ENCODE measurements around the gene RPS27.

Gene RPS27

GRCh38 chr1:153963030-153963849 is 27.3 kb upstream of the RPS27 start, which contains the start of gene SLC39A1:
Gene SLC39A1, minus strand, starts transcription at chr1:153963537. Its CDS starts 822 bp downstream, at chr1:153962715.
- DNase-seq (ENCODE audit: low read depth, low spot score): peak; percentile 86

GRCh38 chr1:153963850-153964331 is 26.7 kb upstream of the RPS27 start:
- H3K4me3 ChIP-seq: peak overlapping the region; percentile 93
- peak overlapping the region; percentile 69 for H3K9ac ChIP-seq (ENCODE audit: insufficient read length)
- H3K36me3 ChIP-seq (ENCODE audit: insufficient read depth, low read length): peaks cover 15% of the 10 kb centered on the region; the same call in 1 of the 2 replicates
- peak overlapping the region; percentile 27 for H3K27ac ChIP-seq
- DNase-seq (ENCODE audit: low read depth, low spot score): no peak
- TF ChIP-seq FOXP2 (optimal IDR thresholded peaks at IDR 0.05; ENCODE audit: control extremely low read depth, extremely low read length, insufficient read depth): no peak
- peak; percentile 4; the same call in 1 of the 2 replicates for TF ChIP-seq POLR2AphosphoS5 (IDR thresholded peaks at IDR 0.05; ENCODE audit: borderline replicate concordance, low read depth, low read length)
- no peaks in the 10 kb centered on the region for H3K9me3 ChIP-seq (ENCODE audit: low read depth, low read length)

More at GRCh38 chr1:153963030-153963849, 27.3 kb upstream of the RPS27 start, which contains the start of gene SLC39A1:
- Histone ChIP-seq H3K9me3 (ENCODE audit: low read depth, low read length) (no peaks in the 10 kb centered on the region), H3K27ac (peak within 1 kb of the TSS; percentile 27), H3K4me3 (peak within 1 kb of the TSS; percentile 93), H3K36me3 (ENCODE audit: insufficient read depth, low read length) (peaks cover 15% of the 10 kb centered on the region; the same call in 1 of the 2 replicates), H3K9ac (ENCODE audit: insufficient read length) (peak within 1 kb of the TSS; percentile 93)
- TF ChIP-seq FOXP2 (optimal IDR thresholded peaks at IDR 0.05; ENCODE audit: control extremely low read depth, extremely low read length, insufficient read depth): no peak
- TF ChIP-seq EZH2 (IDR thresholded peaks at IDR 0.05): no peak
- peak; percentile 61; the same call in 1 of the 2 replicates for TF ChIP-seq POLR2AphosphoS5 (IDR thresholded peaks at IDR 0.05; ENCODE audit: borderline replicate concordance, low read depth, low read length)

GRCh38 chr1:153967107-153967999 is 23.2 kb upstream of the RPS27 start, which contains the start of gene CREB3L4:
Gene CREB3L4, plus strand, starts transcription at chr1:153967902. Its CDS starts 624 bp downstream, at chr1:153968526.
- Histone ChIP-seq H3K4me3 (peak within 1 kb of the TSS; percentile 92), H3K36me3 (ENCODE audit: insufficient read depth, low read length) (no peaks in the 10 kb centered on the region), H3K9ac (ENCODE audit: insufficient read length) (peak within 1 kb of the TSS; percentile 91), H3K27ac (peak within 1 kb of the TSS; percentile 91), H3K9me3 (ENCODE audit: low read depth, low read length) (no peaks in the 10 kb centered on the region)
- TF ChIP-seq POLR2AphosphoS5 (IDR thresholded peaks at IDR 0.05; ENCODE audit: borderline replicate concordance, low read depth, low read length): peak; percentile 85
- peak; percentile 71 for TF ChIP-seq FOXP2 (optimal IDR thresholded peaks at IDR 0.05; ENCODE audit: control extremely low read depth, extremely low read length, insufficient read depth)
- TF ChIP-seq EZH2 (IDR thresholded peaks at IDR 0.05): no peak
- peak; percentile 95 for DNase-seq (ENCODE audit: low read depth, low spot score)

GRCh38 chr1:153968000-153968363 is 22.6 kb upstream of the RPS27 start:
- Histone ChIP-seq H3K9ac (ENCODE audit: insufficient read length) (peak overlapping the region; percentile 65), H3K27ac (peak overlapping the region; percentile 85), H3K36me3 (ENCODE audit: insufficient read depth, low read length) (no peaks in the 10 kb centered on the region), H3K9me3 (ENCODE audit: low read depth, low read length) (no peaks in the 10 kb centered on the region), H3K4me3 (peak overlapping the region; percentile 92)
- TF ChIP-seq POLR2AphosphoS5 (IDR thresholded peaks at IDR 0.05; ENCODE audit: borderline replicate concordance, low read depth, low read length) (no peak), FOXP2 (optimal IDR thresholded peaks at IDR 0.05; ENCODE audit: control extremely low read depth, extremely low read length, insufficient read depth) (no peak), EZH2 (IDR thresholded peaks at IDR 0.05) (no peak)
- DNase-seq (ENCODE audit: low read depth, low spot score): no peak

GRCh38 chr1:153968408-153968807 is 22.2 kb upstream of the RPS27 start:
- no peak for TF ChIP-seq FOXP2 (optimal IDR thresholded peaks at IDR 0.05; ENCODE audit: control extremely low read depth, extremely low read length, insufficient read depth)
- TF ChIP-seq EZH2 (IDR thresholded peaks at IDR 0.05): no peak
- no peaks in the 10 kb centered on the region for H3K9me3 ChIP-seq (ENCODE audit: low read depth, low read length)
- H3K4me3 ChIP-seq: no peak overlapping the region
- H3K36me3 ChIP-seq (ENCODE audit: insufficient read depth, low read length): no peaks in the 10 kb centered on the region; the same call in 1 of the 2 replicates
- no peak overlapping the region for H3K9ac ChIP-seq (ENCODE audit: insufficient read length)
- DNase-seq (ENCODE audit: low read depth, low spot score): no peak
- H3K27ac ChIP-seq: no peak overlapping the region

- Histone ChIP-seq H3K4me3 (no peak overlapping the region), H3K27ac (no peak overlapping the region), H3K9me3 (ENCODE audit: low read depth, low read length) (no peaks in the 10 kb centered on the region), H3K9ac (ENCODE audit: insufficient read length) (no peak overlapping the region), H3K36me3 (ENCODE audit: insufficient read depth, low read length) (peaks cover 4% of the 10 kb centered on the region)
- no peak for DNase-seq (ENCODE audit: low read depth, low spot score)
- no peak for TF ChIP-seq EZH2 (IDR thresholded peaks at IDR 0.05)
- TF ChIP-seq POLR2AphosphoS5 (IDR thresholded peaks at IDR 0.05; ENCODE audit: borderline replicate concordance, low read depth, low read length): no peak
- no peak for TF ChIP-seq FOXP2 (optimal IDR thresholded peaks at IDR 0.05; ENCODE audit: control extremely low read depth, extremely low read length, insufficient read depth)
Measured at GRCh38 chr1:153968972-153969371, 21.6 kb upstream of the RPS27 start.

- Histone ChIP-seq H3K27ac (no peak overlapping the region), H3K9ac (ENCODE audit: insufficient read length) (no peak overlapping the region), H3K36me3 (ENCODE audit: insufficient read depth, low read length) (peaks cover 18% of the 10 kb centered on the region), H3K9me3 (ENCODE audit: low read depth, low read length) (no peaks in the 10 kb centered on the region), H3K4me3 (no peak overlapping the region)
- TF ChIP-seq EZH2 (IDR thresholded peaks at IDR 0.05) (no peak), FOXP2 (optimal IDR thresholded peaks at IDR 0.05; ENCODE audit: control extremely low read depth, extremely low read length, insufficient read depth) (no peak), POLR2AphosphoS5 (IDR thresholded peaks at IDR 0.05; ENCODE audit: borderline replicate concordance, low read depth, low read length) (no peak)
- no peak for DNase-seq (ENCODE audit: low read depth, low spot score)
Measured at GRCh38 chr1:153970346-153970745, 20.2 kb upstream of the RPS27 start.

- H3K27ac ChIP-seq: no peak overlapping the region
- no peak for DNase-seq (ENCODE audit: low read depth, low spot score)
Measured at GRCh38 chr1:153973071-153973470, 17.5 kb upstream of the RPS27 start.

More at GRCh38 chr1:153973071-153973470, 17.5 kb upstream of the RPS27 start:
- peaks cover 25% of the 10 kb centered on the region for H3K36me3 ChIP-seq (ENCODE audit: insufficient read depth, low read length)
- no peak for TF ChIP-seq FOXP2 (optimal IDR thresholded peaks at IDR 0.05; ENCODE audit: control extremely low read depth, extremely low read length, insufficient read depth)
- TF ChIP-seq EZH2 (IDR thresholded peaks at IDR 0.05): no peak
- no peak overlapping the region for H3K9ac ChIP-seq (ENCODE audit: insufficient read length)
- no peaks in the 10 kb centered on the region for H3K9me3 ChIP-seq (ENCODE audit: low read depth, low read length)
- H3K4me3 ChIP-seq: no peak overlapping the region

All from SK-N-MC (cell line).